ENCODE results near the gene BCKDHB. TPM values are rescaled to one million over a fixed set of nuclear protein-coding genes. Genes with fewer than 3 reads are reported as not detected.

BCKDHB gene
- total RNA-seq, 1 donor: 11.7 TPM

GRCh38 chr6:80263585-80263984, 157.1 kb downstream of the BCKDHB start:
- no peak for DNase-seq (ENCODE audit: low read depth)
- no peak overlapping the region for H3K4me3 ChIP-seq (ENCODE audit: low read depth, low read length)
- no peak for TF ChIP-seq CTCF (IDR thresholded peaks at IDR 0.05; ENCODE audit: insufficient read depth, low read depth, low read length)

- no peak for TF ChIP-seq CTCF (IDR thresholded peaks at IDR 0.05; ENCODE audit: insufficient read depth, low read depth, low read length)
- DNase-seq (ENCODE audit: low read depth): no peak
- H3K4me3 ChIP-seq (ENCODE audit: low read depth, low read length): no peak overlapping the region
Measured at GRCh38 chr6:80268865-80269730, 162.6 kb downstream of the BCKDHB start.

- H3K4me3 ChIP-seq (ENCODE audit: low read depth, low read length): no peak overlapping the region
- DNase-seq (ENCODE audit: low read depth): no peak
- no peak for TF ChIP-seq CTCF (IDR thresholded peaks at IDR 0.05; ENCODE audit: insufficient read depth, low read depth, low read length)
Measured at GRCh38 chr6:80271074-80271473, 164.6 kb downstream of the BCKDHB start.

- no peak for DNase-seq (ENCODE audit: low read depth)
- no peak overlapping the region for H3K4me3 ChIP-seq (ENCODE audit: low read depth, low read length)
- no peak for TF ChIP-seq CTCF (IDR thresholded peaks at IDR 0.05; ENCODE audit: insufficient read depth, low read depth, low read length)
Measured at GRCh38 chr6:80272988-80273387, 166.5 kb downstream of the BCKDHB start.

GRCh38 chr6:80276861-80277260, 170.4 kb downstream of the BCKDHB start:
- TF ChIP-seq CTCF (IDR thresholded peaks at IDR 0.05; ENCODE audit: insufficient read depth, low read depth, low read length): no peak
- no peak for DNase-seq (ENCODE audit: low read depth)
- H3K4me3 ChIP-seq (ENCODE audit: low read depth, low read length): no peak overlapping the region

GRCh38 chr6:80277501-80277900, 171.0 kb downstream of the BCKDHB start:
- TF ChIP-seq CTCF (IDR thresholded peaks at IDR 0.05; ENCODE audit: insufficient read depth, low read depth, low read length): no peak
- DNase-seq (ENCODE audit: low read depth): no peak
- H3K4me3 ChIP-seq (ENCODE audit: low read depth, low read length): no peak overlapping the region

Data from fibroblast of villous mesenchyme (primary cell).